Heart left ventricle (tissue), 16 donors: ENCODE measurements around the gene SQOR. TPM values are rescaled to one million over a fixed set of nuclear protein-coding genes. Genes with fewer than 3 reads are reported as not detected.

Experiments used
- ATAC-seq, 4 donors: fragments of 200-7000 bp; cut with Tn5 transposase; one replicate each; pipeline ENCODE4 v1.9.1; 2020 to 2022; ENCODE audit warnings: moderate library complexity in 4 of 4, mild to moderate bottlenecking in 3 of 4, moderate number of reproducible peaks in 1 of 4
- DNase-seq, 5 donors: peaks; one replicate each; pipeline ENCODE4 v3.0.0-alpha.2; 2020
- H3K27ac ChIP-seq, 12 donors: fragments of 200-600 bp; sonication (generic) in 4 of 12; one replicate each; pipeline versions ENCODE4 v1.5.0 to v1.8.0; 2016 to 2022; ENCODE audit warnings: mild to moderate bottlenecking in 2 of 12
- H3K27me3 ChIP-seq, 9 donors: fragments of 200-600 bp; sonication (generic) in 2 of 9; one replicate each; pipeline versions ENCODE4 v1.5.1 to v1.8.0; 2016 to 2022; ENCODE audit warnings: mild to moderate bottlenecking in 3 of 9
- H3K36me3 ChIP-seq, 9 donors: fragments of 200-600 bp; sonication (generic) in 2 of 9; one replicate each; pipeline versions ENCODE4 v1.5.0 to v1.8.0; 2018 to 2022; ENCODE audit warnings: mild to moderate bottlenecking in 2 of 9
- H3K4me1 ChIP-seq, 12 donors: fragments of 200-600 bp; sonication (generic) in 4 of 12; one replicate each; pipeline versions ENCODE4 v1.5.0 to v1.8.0; 2016 to 2022; ENCODE audit warnings: mild to moderate bottlenecking in 3 of 12
- H3K4me3 ChIP-seq, 12 donors: fragments of 200-600 bp; sonication (generic) in 4 of 12; one replicate each; pipeline versions ENCODE4 v1.5.0 to v1.8.0; 2017 to 2022; ENCODE audit warnings: mild to moderate bottlenecking in 9 of 12, moderate library complexity in 4 of 12
- H3K9me3 ChIP-seq, 12 donors: fragments of 200-600 bp; sonication (generic) in 4 of 12; one replicate each; pipeline versions ENCODE4 v1.5.0 to v1.8.0; 2016 to 2022; ENCODE audit warnings: mild to moderate bottlenecking in 1 of 12
- CTCF ChIP-seq, 12 donors: fragments of 200-600 bp; sonication (generic) in 4 of 12; IDR thresholded peaks; one replicate each; pipeline versions ENCODE4 v1.5.0 to v1.8.0; 2018 to 2022; ENCODE audit warnings: antibody characterized with exemption in 12 of 12, mild to moderate bottlenecking in 5 of 12
- POLR2A ChIP-seq, 2 donors: fragments of 450-650 bp; IDR thresholded peaks; one replicate each; pipeline ENCODE4 v1.6.1; 2017; ENCODE audit warnings: antibody characterized with exemption in 2 of 2, mild to moderate bottlenecking in 2 of 2, moderate library complexity in 2 of 2
- WGBS, 4 donors: extraction: QIAGEN DNeasy Blood & Tissue Kit in 2 of 4; methylation state at CpG; one replicate each; pipeline versions ENCODE4 v1.1.5 to v1.1.7; 2013 to 2018; 5-methylcytosine and 5-hydroxymethylcytosine counted together
- intact Hi-C, 10 donors: fragments of 100-400 bp; cut with DNase I; formaldehyde crosslinking; loops; one replicate each; pipeline versions ENCODE4 v1.11.1 to v1.14.2; 2022
- polyA plus RNA-seq, 2 donors: library from polyadenylated mRNA; stranded (reverse); fragments of 200-250 nt; gene quantifications; one replicate each; pipeline ENCODE4 v1.2.3, GENCODE V29; 2013
- total RNA-seq, 9 donors: library from RNA; depleted of rRNA in 2 of 9; stranded (reverse); fragments of >200 nt in 2 of 9; fragmentation: NEBNext Ultra II Directional in 3 of 9; extraction: Animal tissue kit (Norgen Biotek cat#: 25700) in 3 of 9; gene quantifications; one replicate each; pipeline versions ENCODE4 v1.1.0 to v1.2.4, GENCODE V29; 2016 to 2023
- donor health status: ischemic (EF 13 %, LVEDD 7.1; RV severe dilation, severe dysfunction).
- donor health status: healthy with polysubstance abuse.
- donor health status: DM: no; HTN: yes; CAD: no.
- donor health status: DM: no; HTN: no; CAD: no.
- donor health status: ischemic (EF 25% LVEDD 6.9; RV normal size, moderate dysfunction).
- donor health status: ischemic (EF 25% LVEDD 5.7; RV mildly dilated, moderate dysfunction).
- donor health status: healthy.
- donor health status: DM: yes; HTN: yes; CAD: no.
- donor health status: ischemic (EF 35%, LVEDD 5.7; RV mildly dilated, moderate dysfunction).
- donor health status: nonischemic (EF 11% LVEDD 7.7; RV severe dilation, severe dysfunction).
- donor health status: DM: yes; HTN: yes; CAD: no.
- donor health status: PGD.
- donor health status: ischemic (EF 29% LVEDD 5.4; RV normal size, mild dysfunction).
- donor health status: nonischemic (EF 23%, LVEDD 6.1; RV moderate dilation, normal function).

SQOR gene
- total and polyA plus RNA-seq, 11 donors = 9.5 to 60.9 (median 17.5) TPM

GRCh38 chr15:45732662-45733061 is 97.8 kb downstream of the SQOR start:
- Histone ChIP-seq H3K4me3 (no peak overlapping the region), H3K9me3 (no peaks in the 10 kb centered on the region), H3K36me3 (no peaks in the 10 kb centered on the region), H3K4me1 (peaks cover 0 to 21% (median 14%) of the 10 kb centered on the region in 12 donors), H3K27ac (peak overlapping the region in 9 of 12 donors; percentile 1 to 56 (median 38)), H3K27me3 (no peaks in the 10 kb centered on the region)
- intact Hi-C loops = no loop called here
- DNase-seq (peak in 4 of 5 donors; percentile 35 to 64 (median 50)), ATAC-seq (peak; percentile 83 to 92 (median 88))
- TF ChIP-seq CTCF (IDR thresholded peaks at IDR 0.05) = no peak
- TF ChIP-seq POLR2A (IDR thresholded peaks at IDR 0.05) = no peak
- WGBS, 4 donors = 16 to 20% (median 18%) methylated on average over 2 of the region's 2 CpGs

GRCh38 chr15:45734260-45734711 is 99.5 kb downstream of the SQOR start:
- 57 to 63% (median 61%) methylated on average over 5 of the region's 5 CpGs for WGBS, 4 donors
- Histone ChIP-seq H3K36me3 (no peaks in the 10 kb centered on the region), H3K27ac (no peak overlapping the region), H3K4me1 (peaks cover 0 to 21% (median 14%) of the 10 kb centered on the region in 12 donors), H3K4me3 (no peak overlapping the region), H3K27me3 (no peaks in the 10 kb centered on the region), H3K9me3 (no peaks in the 10 kb centered on the region)
- intact Hi-C loops = no loop called here
- no peak for TF ChIP-seq POLR2A (IDR thresholded peaks at IDR 0.05)
- TF ChIP-seq CTCF (IDR thresholded peaks at IDR 0.05) = no peak
- DNase-seq (no peak), ATAC-seq (no peak)

Other genes starting within 250 kb of the SQOR start
- 1 to 10 TPM; 2.5 to 4.7 (median 3.4) TPM for gene SLC30A4, start 112.3 kb upstream of the SQOR start, total RNA-seq
- gene SLC30A4, start 112.3 kb upstream of the SQOR start, polyA plus RNA-seq = 1 to 10 TPM; 1.9 to 2.4 TPM
- 10 to 100 TPM; 21.4 to 38.9 (median 27.0) TPM for gene BLOC1S6, start 47.6 kb upstream of the SQOR start, total RNA-seq
- gene BLOC1S6, start 47.6 kb upstream of the SQOR start, polyA plus RNA-seq = 10 to 100 TPM in 1 of 2 donors, 1 to 10 TPM in 1; 9.4 to 26.6 TPM